ENCODE results near the gene KRTAP2-4.
"Not testable (repeated sequence)": the region's sequence is repeated elsewhere in the genome, so short reads cannot be mapped to it uniquely, and the experiment has no call there.

Gene KRTAP2-4

GRCh38 chr17:41065829-41066624 lies at the start of gene KRTAP2-4:
Gene KRTAP2-4, minus strand, starts transcription at chr17:41065879. Its CDS starts 34 bp downstream, at chr17:41065845.
- Histone ChIP-seq H3K4me1 (ENCODE audit: insufficient read depth, low read length) (no peaks in the 10 kb centered on the region), H3K9me3 (ENCODE audit: control insufficient read depth, insufficient read depth, low read length) (no peaks in the 10 kb centered on the region), H3K36me3 (ENCODE audit: insufficient read depth, low read length) (no peaks in the 10 kb centered on the region), H3K9ac (ENCODE audit: low read depth, low read length) (no peak within 1 kb of the TSS)

GRCh38 chr17:41111151-41111885 lies 45.6 kb upstream of the KRTAP2-4 start:
- peaks cover 8% of the 10 kb centered on the region for H3K9me3 ChIP-seq (ENCODE audit: control insufficient read depth, insufficient read depth, low read length)
- H3K9ac ChIP-seq (ENCODE audit: low read depth, low read length), result no peak overlapping the region
- no peaks in the 10 kb centered on the region for H3K4me1 ChIP-seq (ENCODE audit: insufficient read depth, low read length)
- H3K36me3 ChIP-seq (ENCODE audit: insufficient read depth, low read length), result no peaks in the 10 kb centered on the region

GRCh38 chr17:41108728-41109386 lies 43.2 kb upstream of the KRTAP2-4 start:
- H3K9ac ChIP-seq (ENCODE audit: low read depth, low read length), result not testable (repeated sequence)

GRCh38 chr17:41107941-41108450 lies 42.3 kb upstream of the KRTAP2-4 start:
- Histone ChIP-seq H3K9ac (ENCODE audit: low read depth, low read length) (no peak overlapping the region), H3K9me3 (ENCODE audit: control insufficient read depth, insufficient read depth, low read length) (peaks cover 4% of the 10 kb centered on the region), H3K4me1 (ENCODE audit: insufficient read depth, low read length) (no peaks in the 10 kb centered on the region), H3K36me3 (ENCODE audit: insufficient read depth, low read length) (no peaks in the 10 kb centered on the region)

More at GRCh38 chr17:41108728-41109386, 43.2 kb upstream of the KRTAP2-4 start:
- not testable (repeated sequence) for H3K36me3 ChIP-seq (ENCODE audit: insufficient read depth, low read length); H3K4me1 ChIP-seq (ENCODE audit: insufficient read depth, low read length); H3K9me3 ChIP-seq (ENCODE audit: control insufficient read depth, insufficient read depth, low read length)

GRCh38 chr17:41105347-41105746 lies 39.7 kb upstream of the KRTAP2-4 start, which contains the start of gene KRTAP4-9:
Gene KRTAP4-9, plus strand, starts transcription at chr17:41105389. Its CDS starts 0 bp downstream, at chr17:41105389.
- H3K4me1 ChIP-seq (ENCODE audit: insufficient read depth, low read length); H3K9ac ChIP-seq (ENCODE audit: low read depth, low read length); H3K9me3 ChIP-seq (ENCODE audit: control insufficient read depth, insufficient read depth, low read length); H3K36me3 ChIP-seq (ENCODE audit: insufficient read depth, low read length): not testable (repeated sequence)

GRCh38 chr17:41104386-41105038 lies 38.8 kb upstream of the KRTAP2-4 start:
- H3K9ac ChIP-seq (ENCODE audit: low read depth, low read length); H3K36me3 ChIP-seq (ENCODE audit: insufficient read depth, low read length); H3K4me1 ChIP-seq (ENCODE audit: insufficient read depth, low read length); H3K9me3 ChIP-seq (ENCODE audit: control insufficient read depth, insufficient read depth, low read length): not testable (repeated sequence)

GRCh38 chr17:41103896-41104295 lies 38.2 kb upstream of the KRTAP2-4 start:
- Histone ChIP-seq H3K36me3 (ENCODE audit: insufficient read depth, low read length) (no peaks in the 10 kb centered on the region), H3K4me1 (ENCODE audit: insufficient read depth, low read length) (no peaks in the 10 kb centered on the region), H3K9me3 (ENCODE audit: control insufficient read depth, insufficient read depth, low read length) (no peaks in the 10 kb centered on the region), H3K9ac (ENCODE audit: low read depth, low read length) (no peak overlapping the region)

GRCh38 chr17:41101586-41102259 lies 36.0 kb upstream of the KRTAP2-4 start, which contains the start of gene KRTAP4-16:
Gene KRTAP4-16, minus strand, starts transcription at chr17:41102209. Its CDS starts 0 bp downstream, at chr17:41102209.
- Histone ChIP-seq H3K4me1 (ENCODE audit: insufficient read depth, low read length) (no peaks in the 10 kb centered on the region), H3K9ac (ENCODE audit: low read depth, low read length) (no peak within 1 kb of the TSS), H3K36me3 (ENCODE audit: insufficient read depth, low read length) (no peaks in the 10 kb centered on the region), H3K9me3 (ENCODE audit: control insufficient read depth, insufficient read depth, low read length) (no peaks in the 10 kb centered on the region)

- H3K9ac ChIP-seq (ENCODE audit: low read depth, low read length); H3K9me3 ChIP-seq (ENCODE audit: control insufficient read depth, insufficient read depth, low read length); H3K36me3 ChIP-seq (ENCODE audit: insufficient read depth, low read length): not testable (repeated sequence)
Measured at GRCh38 chr17:41099682-41100480, 34.2 kb upstream of the KRTAP2-4 start.

GRCh38 chr17:41098481-41098880 lies 32.8 kb upstream of the KRTAP2-4 start:
- H3K9me3 ChIP-seq (ENCODE audit: control insufficient read depth, insufficient read depth, low read length), result no peaks in the 10 kb centered on the region
- H3K36me3 ChIP-seq (ENCODE audit: insufficient read depth, low read length), result no peaks in the 10 kb centered on the region
- H3K9ac ChIP-seq (ENCODE audit: low read depth, low read length), result no peak overlapping the region
- no peaks in the 10 kb centered on the region for H3K4me1 ChIP-seq (ENCODE audit: insufficient read depth, low read length)

More at GRCh38 chr17:41099682-41100480, 34.2 kb upstream of the KRTAP2-4 start:
- H3K4me1 ChIP-seq (ENCODE audit: insufficient read depth, low read length), result not testable (repeated sequence)

GRCh38 chr17:41098042-41098441 lies 32.4 kb upstream of the KRTAP2-4 start, which contains the start of gene KRTAP4-8:
Gene KRTAP4-8, minus strand, starts transcription at chr17:41098142. Its CDS starts 58 bp downstream, at chr17:41098084.
- Histone ChIP-seq H3K36me3 (ENCODE audit: insufficient read depth, low read length) (no peaks in the 10 kb centered on the region), H3K9ac (ENCODE audit: low read depth, low read length) (no peak within 1 kb of the TSS), H3K4me1 (ENCODE audit: insufficient read depth, low read length) (no peaks in the 10 kb centered on the region), H3K9me3 (ENCODE audit: control insufficient read depth, insufficient read depth, low read length) (no peaks in the 10 kb centered on the region)

- H3K36me3 ChIP-seq (ENCODE audit: insufficient read depth, low read length), result no peaks in the 10 kb centered on the region
- H3K4me1 ChIP-seq (ENCODE audit: insufficient read depth, low read length), result no peaks in the 10 kb centered on the region
- no peak overlapping the region for H3K9ac ChIP-seq (ENCODE audit: low read depth, low read length)
Measured at GRCh38 chr17:41096055-41096454, 30.4 kb upstream of the KRTAP2-4 start.

More at GRCh38 chr17:41096055-41096454, 30.4 kb upstream of the KRTAP2-4 start:
- no peaks in the 10 kb centered on the region for H3K9me3 ChIP-seq (ENCODE audit: control insufficient read depth, insufficient read depth, low read length)
